Fibroblast of skin of abdomen (primary cell): ENCODE results near the gene SLC35A3.
A peak's percentile ranks its signal among the peaks of the same experiment; 100 is the strongest.
"Not testable (repeated sequence)": the region's sequence is repeated elsewhere in the genome, so short reads cannot be mapped to it uniquely, and the experiment has no call there.

ENCODE experiments used
- DNase-seq: peaks from one replicate; pipeline ENCODE4 v3.0.0-alpha.2; 2013

SLC35A3 gene

GRCh38 chr1:99975529-99975928 lies 5.7 kb downstream of the SLC35A3 start:
- DNase-seq, result no peak

- DNase-seq, result not testable (repeated sequence)
These were observed 7.5 kb downstream of the SLC35A3 start for GRCh38 chr1:99977326-99977725.

- DNase-seq, result no peak
These were observed 8.4 kb downstream of the SLC35A3 start for GRCh38 chr1:99978218-99978617.

- DNase-seq, result no peak
These were observed 9.3 kb downstream of the SLC35A3 start for GRCh38 chr1:99979091-99979490.

- DNase-seq, result no peak
These were observed 11.1 kb downstream of the SLC35A3 start for GRCh38 chr1:99980928-99981327.

GRCh38 chr1:99986656-99987225 lies 16.9 kb downstream of the SLC35A3 start:
- DNase-seq, result no peak

GRCh38 chr1:99988210-99988765 lies 18.5 kb downstream of the SLC35A3 start:
- no peak for DNase-seq

GRCh38 chr1:99992044-99992722 lies 22.4 kb downstream of the SLC35A3 start:
- DNase-seq, result no peak

- DNase-seq, result no peak
These were observed 23.1 kb downstream of the SLC35A3 start for GRCh38 chr1:99992760-99993467.

- no peak for DNase-seq
These were observed 23.7 kb downstream of the SLC35A3 start for GRCh38 chr1:99993468-99993845.

GRCh38 chr1:99994496-99994895 lies 24.7 kb downstream of the SLC35A3 start:
- DNase-seq, result no peak

GRCh38 chr1:99996951-99997350 lies 27.2 kb downstream of the SLC35A3 start:
- no peak for DNase-seq

GRCh38 chr1:100001462-100001861 lies 31.7 kb downstream of the SLC35A3 start:
- DNase-seq, result no peak

GRCh38 chr1:100005424-100005823 lies 35.6 kb downstream of the SLC35A3 start:
- DNase-seq, result no peak

- no peak for DNase-seq
These were observed 36.9 kb downstream of the SLC35A3 start for GRCh38 chr1:100006688-100007087.

- peak; percentile 55 for DNase-seq
These were observed 39.7 kb downstream of the SLC35A3 start for GRCh38 chr1:100009458-100009857.

- no peak for DNase-seq
These were observed 41.0 kb downstream of the SLC35A3 start for GRCh38 chr1:100010804-100011203.

GRCh38 chr1:100019220-100019619 lies 49.4 kb downstream of the SLC35A3 start:
- no peak for DNase-seq

- no peak for DNase-seq
These were observed 53.7 kb downstream of the SLC35A3 start for GRCh38 chr1:100023482-100023881.

GRCh38 chr1:100027212-100027611 lies 57.4 kb downstream of the SLC35A3 start:
- no peak for DNase-seq

- no peak for DNase-seq
These were observed 59.0 kb downstream of the SLC35A3 start for GRCh38 chr1:100028765-100029164.

- peak; percentile 23 for DNase-seq
These were observed 64.7 kb downstream of the SLC35A3 start for GRCh38 chr1:100034470-100034869.

- DNase-seq, result no peak
These were observed 65.4 kb downstream of the SLC35A3 start for GRCh38 chr1:100035214-100035613.
